ENCODE data around the gene CFAP97.

Gene CFAP97

DNA sequence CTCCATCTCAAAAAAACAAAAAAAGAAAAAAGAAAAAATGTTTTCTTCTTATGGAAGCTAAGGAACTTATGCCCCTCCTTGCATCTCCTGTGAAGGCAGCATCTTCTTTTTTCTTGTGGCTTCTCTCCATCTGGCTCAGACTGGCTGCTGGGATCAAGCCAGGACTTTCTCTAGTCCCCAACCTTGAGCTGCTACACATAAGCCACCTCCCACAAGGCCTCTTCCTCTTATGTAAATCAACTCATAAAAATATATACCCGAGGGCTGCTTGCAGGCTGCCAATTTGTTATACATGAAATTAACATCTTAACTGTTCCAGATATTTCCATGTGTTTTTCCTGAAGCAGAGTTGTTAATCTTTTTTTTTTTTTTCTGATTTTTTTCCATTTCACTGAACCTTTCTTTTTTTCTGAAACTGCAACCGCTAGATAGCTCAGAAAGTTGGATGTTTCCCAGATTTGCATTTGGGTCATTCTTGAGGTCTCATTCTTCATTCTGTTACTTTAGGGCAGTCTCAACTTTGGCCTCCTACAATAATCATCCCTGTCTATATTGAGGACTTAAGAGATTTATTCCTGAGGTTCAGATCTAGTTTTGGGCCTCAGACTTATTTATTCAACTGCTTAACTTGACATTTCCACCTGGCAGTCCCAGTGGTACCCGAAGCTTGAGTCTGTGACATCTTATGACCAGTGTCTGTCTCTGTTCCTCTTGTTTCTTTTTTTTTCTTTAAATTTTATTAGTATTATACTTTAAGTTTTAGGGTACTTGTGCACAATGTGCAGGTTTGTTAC lies 15.9 kb upstream of the CFAP97 start:
- TF ChIP-seq TARDBP (IDR thresholded peaks at IDR 0.05): no peak
- no peak for TF ChIP-seq BHLHE40 (IDR thresholded peaks at IDR 0.05; ENCODE audit: borderline replicate concordance)
- no peak for TF ChIP-seq ZNF384 (IDR thresholded peaks at IDR 0.05)
- no peak for TF ChIP-seq FOXK2 (IDR thresholded peaks at IDR 0.05)
- no peak for TF ChIP-seq SP1 (IDR thresholded peaks at IDR 0.05)
- no peak for TF ChIP-seq FOXM1 (IDR thresholded peaks at IDR 0.05; ENCODE audit: borderline replicate concordance)
- TF ChIP-seq CTBP1 (IDR thresholded peaks at IDR 0.05; ENCODE audit: borderline replicate concordance): no peak
- TF ChIP-seq, protein P1, sequence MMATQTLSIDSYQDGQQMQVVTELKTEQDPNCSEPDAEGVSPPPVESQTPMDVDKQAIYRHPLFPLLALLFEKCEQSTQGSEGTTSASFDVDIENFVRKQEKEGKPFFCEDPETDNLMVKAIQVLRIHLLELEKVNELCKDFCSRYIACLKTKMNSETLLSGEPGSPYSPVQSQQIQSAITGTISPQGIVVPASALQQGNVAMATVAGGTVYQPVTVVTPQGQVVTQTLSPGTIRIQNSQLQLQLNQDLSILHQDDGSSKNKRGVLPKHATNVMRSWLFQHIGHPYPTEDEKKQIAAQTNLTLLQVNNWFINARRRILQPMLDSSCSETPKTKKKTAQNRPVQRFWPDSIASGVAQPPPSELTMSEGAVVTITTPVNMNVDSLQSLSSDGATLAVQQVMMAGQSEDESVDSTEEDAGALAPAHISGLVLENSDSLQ (IDR thresholded peaks at IDR 0.05): no peak
- TF ChIP-seq SUZ12 (IDR thresholded peaks at IDR 0.05): no peak
- TF ChIP-seq LEF1 (IDR thresholded peaks at IDR 0.05; ENCODE audit: borderline replicate concordance): no peak
- no peak for TF ChIP-seq L3MBTL2 (conservative IDR thresholded peaks at IDR 0.05)
- TF ChIP-seq HDGF (IDR thresholded peaks at IDR 0.05; ENCODE audit: borderline replicate concordance): no peak
- no peak for TF ChIP-seq ARNT (IDR thresholded peaks at IDR 0.05)
- no peak for TF ChIP-seq NFRKB (IDR thresholded peaks at IDR 0.05)
- TF ChIP-seq ELF4 (IDR thresholded peaks at IDR 0.05): no peak
- TF ChIP-seq FOXA1 (IDR thresholded peaks at IDR 0.05): no peak
- no peak for DNase-seq (ENCODE audit: extremely low spot score)
- CTCF ChIA-PET: interaction anchor here (0.5 to 1.5 kb wide), 3 partner anchors 8 to 14 kb away, joined by 3 read pairs; no protein-coding TSS in a partner anchor
- POLR2A ChIA-PET: interaction anchor here (0.6 to 0.8 kb wide), 2 partner anchors 9 to 177 kb away, joined by 3 read pairs; partner anchors contain the start of gene ANKRD37

- CTCF ChIA-PET: interaction anchor here (1.5 kb wide), 1 partner anchor 9 kb away, joined by 3 read pairs; no protein-coding TSS in a partner anchor
Observed at GRCh38 chr4:185218312-185218711, 14.5 kb upstream of the CFAP97 start.

GRCh38 chr4:185217408-185217975 lies 13.7 kb upstream of the CFAP97 start:
- ChIA-PET CTCF (no interaction called here), POLR2A (interaction anchor here (1.2 kb wide), 1 partner anchor 10 kb away, joined by 4 read pairs; no protein-coding TSS in a partner anchor)
- no peak for TF ChIP-seq L3MBTL2 (conservative IDR thresholded peaks at IDR 0.05)
- TF ChIP-seq CTBP1 (IDR thresholded peaks at IDR 0.05; ENCODE audit: borderline replicate concordance): no peak
- TF ChIP-seq ELF4 (IDR thresholded peaks at IDR 0.05): no peak
- no peak for TF ChIP-seq SP1 (IDR thresholded peaks at IDR 0.05)
- TF ChIP-seq FOXA1 (IDR thresholded peaks at IDR 0.05): no peak
- no peak for TF ChIP-seq SUZ12 (IDR thresholded peaks at IDR 0.05)
- TF ChIP-seq, protein P1 (IDR thresholded peaks at IDR 0.05): no peak
- TF ChIP-seq ARNT (IDR thresholded peaks at IDR 0.05): no peak
- no peak for TF ChIP-seq ZNF384 (IDR thresholded peaks at IDR 0.05)
- no peak for TF ChIP-seq FOXM1 (IDR thresholded peaks at IDR 0.05; ENCODE audit: borderline replicate concordance)
- TF ChIP-seq HDGF (IDR thresholded peaks at IDR 0.05; ENCODE audit: borderline replicate concordance): no peak
- no peak for DNase-seq (ENCODE audit: extremely low spot score)

More at GRCh38 chr4:185218312-185218711, 14.5 kb upstream of the CFAP97 start:
- no peak for TF ChIP-seq SUZ12 (IDR thresholded peaks at IDR 0.05)
- TF ChIP-seq NFRKB (IDR thresholded peaks at IDR 0.05): no peak
- TF ChIP-seq CTBP1 (IDR thresholded peaks at IDR 0.05; ENCODE audit: borderline replicate concordance): no peak
- no peak for TF ChIP-seq TARDBP (IDR thresholded peaks at IDR 0.05)
- TF ChIP-seq BHLHE40 (IDR thresholded peaks at IDR 0.05; ENCODE audit: borderline replicate concordance): no peak
- TF ChIP-seq, protein P1 (IDR thresholded peaks at IDR 0.05): no peak
- no peak for TF ChIP-seq FOXA1 (IDR thresholded peaks at IDR 0.05)
- TF ChIP-seq LEF1 (IDR thresholded peaks at IDR 0.05; ENCODE audit: borderline replicate concordance): no peak
- TF ChIP-seq ELF4 (IDR thresholded peaks at IDR 0.05): no peak
- no peak for TF ChIP-seq FOXK2 (IDR thresholded peaks at IDR 0.05)
- TF ChIP-seq L3MBTL2 (conservative IDR thresholded peaks at IDR 0.05): no peak
- no peak for TF ChIP-seq FOXM1 (IDR thresholded peaks at IDR 0.05; ENCODE audit: borderline replicate concordance)
- TF ChIP-seq ARNT (IDR thresholded peaks at IDR 0.05): no peak
- POLR2A ChIA-PET: no interaction called here
- no peak for DNase-seq (ENCODE audit: extremely low spot score)

GRCh38 chr4:185215261-185215660 lies 11.5 kb upstream of the CFAP97 start:
- POLR2A ChIA-PET: no interaction called here
- no peak for DNase-seq (ENCODE audit: extremely low spot score)
- CTCF ChIA-PET: no interaction called here
- TF ChIP-seq BHLHE40 (IDR thresholded peaks at IDR 0.05; ENCODE audit: borderline replicate concordance) (no peak), NFRKB (IDR thresholded peaks at IDR 0.05) (no peak), LEF1 (IDR thresholded peaks at IDR 0.05; ENCODE audit: borderline replicate concordance) (no peak), ZNF384 (IDR thresholded peaks at IDR 0.05) (no peak), SP1 (IDR thresholded peaks at IDR 0.05) (no peak), FOXM1 (IDR thresholded peaks at IDR 0.05; ENCODE audit: borderline replicate concordance) (no peak), FOXA1 (IDR thresholded peaks at IDR 0.05) (no peak), FOXK2 (IDR thresholded peaks at IDR 0.05) (no peak)

DNA sequence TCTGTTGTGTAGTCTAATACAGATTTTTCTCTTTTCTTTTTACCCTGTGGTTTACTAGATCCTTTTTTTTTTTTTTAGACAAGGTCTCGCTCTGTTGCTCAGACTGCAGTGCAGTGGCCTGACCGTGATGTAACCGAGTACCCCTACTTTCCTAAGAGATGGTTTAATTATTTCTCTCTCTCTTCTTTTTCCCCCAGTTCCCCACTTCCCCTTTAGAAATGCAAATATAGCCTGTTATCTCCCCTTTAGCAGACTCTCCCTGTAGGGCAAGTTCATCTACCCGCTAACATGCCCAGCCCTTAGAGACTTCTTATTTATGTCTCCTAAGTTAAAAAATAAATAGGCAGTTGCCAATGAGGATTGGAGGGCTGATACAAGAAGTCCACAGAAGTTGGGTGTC lies 10.1 kb upstream of the CFAP97 start:
- DNase-seq (ENCODE audit: extremely low spot score): no peak
- CTCF ChIA-PET: no interaction called here
- TF ChIP-seq ARNT (IDR thresholded peaks at IDR 0.05) (no peak), LEF1 (IDR thresholded peaks at IDR 0.05; ENCODE audit: borderline replicate concordance) (no peak), TARDBP (IDR thresholded peaks at IDR 0.05) (no peak), HDGF (IDR thresholded peaks at IDR 0.05; ENCODE audit: borderline replicate concordance) (no peak), ZNF384 (IDR thresholded peaks at IDR 0.05) (no peak), FOXA1 (IDR thresholded peaks at IDR 0.05) (no peak), BHLHE40 (IDR thresholded peaks at IDR 0.05; ENCODE audit: borderline replicate concordance) (no peak), FOXM1 (IDR thresholded peaks at IDR 0.05; ENCODE audit: borderline replicate concordance) (no peak), CTBP1 (IDR thresholded peaks at IDR 0.05; ENCODE audit: borderline replicate concordance) (no peak), NFRKB (IDR thresholded peaks at IDR 0.05) (no peak), FOXK2 (IDR thresholded peaks at IDR 0.05) (no peak), L3MBTL2 (conservative IDR thresholded peaks at IDR 0.05) (no peak), SP1 (IDR thresholded peaks at IDR 0.05) (no peak), SUZ12 (IDR thresholded peaks at IDR 0.05) (no peak)
- TF ChIP-seq, protein P1 (IDR thresholded peaks at IDR 0.05): no peak
- POLR2A ChIA-PET: no interaction called here

Measured in HEK293T (cell line).